NCI-H446 (cell line): ENCODE data around the gene DDX5.
"Not testable (repeated sequence)": the region's sequence is repeated elsewhere in the genome, so short reads cannot be mapped to it uniquely, and the experiment has no call there.

Experiments
- DNase-seq, 2 experiments: peaks; one replicate each; lab custom pipeline; 2025; lab: John Stamatoyannopoulos, UW

The DDX5 gene

DNA sequence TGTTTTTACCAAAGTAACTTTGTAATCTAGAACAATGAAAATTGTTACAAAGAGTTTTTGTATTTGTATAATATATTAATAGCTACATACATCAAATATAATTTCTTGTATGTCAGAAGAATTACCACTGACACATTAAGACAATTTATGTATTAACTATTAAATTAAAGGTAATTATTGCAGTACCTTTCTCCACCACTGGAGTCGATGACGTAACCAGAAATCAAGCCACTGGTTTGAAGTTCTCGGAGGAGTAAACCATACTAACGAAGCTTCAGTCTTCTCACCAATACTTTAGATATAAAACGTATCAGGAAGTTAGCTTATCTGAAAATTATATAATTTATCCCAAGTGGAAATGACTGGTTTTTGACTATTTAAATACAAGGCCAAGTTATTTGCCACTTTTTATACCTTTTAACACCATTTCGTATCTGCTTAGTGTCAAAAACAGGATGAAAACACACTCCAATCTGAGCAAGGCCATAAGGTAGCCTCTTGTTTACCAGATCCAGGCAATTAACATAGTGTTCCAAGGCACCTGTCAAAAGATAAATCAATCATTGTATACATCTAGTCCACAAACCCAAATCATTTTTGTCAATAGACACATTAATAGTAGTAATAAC lies 13.5 kb downstream of the DDX5 start:
- DNase-seq = peak in 1 of 2 experiments; percentile 29

DNA sequence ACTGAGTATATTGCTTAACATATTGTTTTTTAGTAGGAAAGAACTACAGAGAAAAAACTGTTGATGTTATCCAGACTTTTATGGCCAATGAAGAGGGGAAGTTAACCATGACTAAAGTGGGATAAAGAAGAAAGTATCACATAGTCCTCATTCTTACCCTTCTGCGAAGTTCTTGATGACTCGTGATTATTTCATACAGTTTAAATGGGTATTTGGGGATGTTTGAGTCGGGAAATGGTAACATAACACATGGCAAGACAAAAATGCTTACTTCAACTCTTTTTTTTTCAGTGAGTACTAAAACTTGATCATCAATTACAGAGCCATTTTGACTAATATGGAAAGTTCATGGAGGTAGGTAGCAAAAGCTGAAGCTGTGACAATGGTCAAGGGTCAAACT lies 14.1 kb downstream of the DDX5 start:
- no peak for DNase-seq

DNA sequence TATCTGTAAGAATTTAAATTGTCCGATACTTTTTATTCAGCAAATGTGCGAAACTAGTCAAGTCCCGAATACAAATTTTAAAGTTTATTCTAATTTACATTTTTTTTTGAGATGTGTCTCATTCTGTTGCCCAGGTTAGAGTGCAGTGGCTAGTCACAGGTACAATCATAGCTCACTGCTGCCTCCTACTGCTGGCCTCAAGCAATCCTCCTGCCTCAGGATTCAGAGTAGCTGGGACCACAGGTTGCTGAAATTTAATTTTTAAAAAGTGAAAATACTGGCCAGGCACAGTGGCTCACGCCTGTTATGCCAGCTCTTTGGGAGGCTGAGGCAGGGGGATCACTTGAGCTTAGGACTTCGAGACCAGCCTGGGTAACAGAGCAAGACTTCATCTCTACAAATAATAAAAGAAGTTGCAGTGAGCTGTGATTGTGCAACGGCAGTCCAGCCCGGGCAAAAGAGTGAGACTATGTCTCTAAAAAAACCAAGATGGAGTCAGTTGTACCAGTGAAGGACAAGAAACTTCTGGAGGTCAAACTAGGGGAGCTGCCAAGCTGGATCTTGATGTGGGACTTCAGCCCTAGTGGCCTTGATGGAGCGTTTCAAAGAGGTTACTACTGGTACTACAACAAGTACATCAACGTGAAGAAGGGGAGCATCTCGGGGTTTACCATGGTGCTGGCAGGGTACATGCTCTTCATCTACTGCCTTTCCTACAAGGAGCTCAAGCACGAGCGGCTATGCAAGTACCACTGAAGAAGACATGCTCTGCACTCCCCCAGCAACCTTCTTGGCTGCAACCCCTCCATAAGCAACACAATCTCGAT lies 14.8 kb downstream of the DDX5 start:
- DNase-seq = no peak

DNA sequence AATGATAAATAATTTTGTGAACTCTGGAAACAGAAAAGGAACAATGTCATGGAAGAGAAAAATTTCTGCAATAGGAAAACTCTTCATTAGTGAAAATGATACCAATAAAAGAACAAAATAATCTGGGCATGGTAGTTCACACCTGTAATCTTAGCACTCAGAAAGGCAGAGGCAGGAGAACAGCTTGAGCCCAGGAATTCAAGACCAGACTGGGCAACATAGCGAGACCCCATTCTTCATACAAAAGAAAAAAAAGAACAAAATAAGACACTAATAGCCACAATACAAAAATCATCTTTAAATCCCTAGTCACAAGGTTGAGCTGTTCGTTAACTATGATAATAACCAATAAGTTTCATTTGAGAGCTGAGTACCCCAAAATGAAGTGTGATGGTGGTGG lies 17.8 kb downstream of the DDX5 start:
- no peak for DNase-seq

DNA sequence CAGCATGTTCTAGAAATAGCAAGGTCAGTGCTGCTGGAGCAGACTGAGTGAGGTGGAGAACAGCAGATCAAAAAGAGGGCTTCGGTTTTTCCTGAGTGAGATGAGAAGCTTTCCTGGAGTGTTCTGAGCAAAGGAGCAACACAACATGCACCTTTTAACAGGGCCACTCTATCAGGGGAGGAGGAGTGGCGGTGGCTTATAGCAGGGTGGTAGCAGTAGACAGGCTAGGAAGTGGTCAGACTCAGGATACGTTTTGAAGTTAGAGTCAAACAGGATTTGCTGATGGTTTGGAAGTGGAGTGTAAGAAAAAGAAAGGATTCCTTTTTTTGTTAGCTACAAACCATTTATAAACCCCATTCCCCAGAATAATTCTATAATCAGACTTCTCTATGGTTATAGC lies 21.7 kb downstream of the DDX5 start:
- DNase-seq = no peak

DNA sequence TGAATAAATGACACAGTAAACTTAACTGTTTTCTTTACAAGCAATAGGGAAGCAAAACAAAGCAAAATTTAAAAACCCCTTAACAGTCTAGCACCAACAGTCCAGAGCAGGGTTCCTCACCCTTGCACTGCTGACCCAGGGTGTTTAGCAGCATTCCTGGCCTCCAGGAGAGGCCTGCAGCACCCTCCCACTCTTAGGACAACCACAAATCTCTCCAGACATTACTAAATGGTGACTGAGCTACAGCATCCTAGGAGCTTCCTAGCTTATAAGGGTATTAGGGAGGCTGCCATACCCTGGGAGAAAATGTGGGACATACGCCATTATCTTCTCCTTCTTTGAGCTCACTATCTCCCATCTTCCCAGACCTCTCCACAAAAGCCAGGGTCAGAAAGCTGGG lies 25.1 kb downstream of the DDX5 start:
- DNase-seq = no peak

DNA sequence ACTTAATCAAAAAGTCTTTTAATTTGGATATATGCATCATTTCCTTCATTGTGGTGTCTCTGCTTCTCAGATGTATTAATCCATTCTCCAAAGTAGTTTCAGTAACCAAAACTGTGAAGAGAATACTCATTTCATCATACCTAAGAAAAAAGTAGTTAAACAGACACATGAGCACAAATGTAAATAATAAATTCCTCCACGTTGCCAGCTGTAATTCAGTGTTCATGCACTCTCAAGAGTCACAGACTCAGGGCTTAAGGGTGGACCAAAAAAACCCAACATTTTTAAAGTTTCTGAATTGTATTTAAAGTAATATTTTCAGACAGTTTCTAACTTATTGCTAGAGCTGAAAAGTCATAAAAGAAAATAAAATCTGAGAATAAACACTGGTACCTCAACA lies 28.2 kb downstream of the DDX5 start:
- DNase-seq = no peak

DNA sequence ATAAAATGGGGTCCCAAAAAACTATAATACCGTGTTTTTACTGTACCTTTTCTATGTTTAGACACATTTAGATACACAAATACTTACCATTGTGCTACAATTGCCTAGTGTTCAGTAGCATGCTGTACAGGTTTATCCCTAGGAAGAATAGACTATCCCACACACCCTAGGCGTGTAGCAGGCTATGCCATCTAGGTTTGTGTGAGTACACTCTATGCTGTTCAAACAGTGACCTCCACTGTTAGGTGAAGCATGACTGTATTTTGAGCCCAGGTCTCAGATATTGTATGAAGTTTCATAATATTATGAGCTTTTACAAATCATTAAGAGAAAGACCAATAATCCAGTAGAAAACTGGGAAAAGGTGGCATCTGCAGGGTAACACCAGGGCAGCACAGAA lies 33.5 kb downstream of the DDX5 start:
- no peak for DNase-seq

DNA sequence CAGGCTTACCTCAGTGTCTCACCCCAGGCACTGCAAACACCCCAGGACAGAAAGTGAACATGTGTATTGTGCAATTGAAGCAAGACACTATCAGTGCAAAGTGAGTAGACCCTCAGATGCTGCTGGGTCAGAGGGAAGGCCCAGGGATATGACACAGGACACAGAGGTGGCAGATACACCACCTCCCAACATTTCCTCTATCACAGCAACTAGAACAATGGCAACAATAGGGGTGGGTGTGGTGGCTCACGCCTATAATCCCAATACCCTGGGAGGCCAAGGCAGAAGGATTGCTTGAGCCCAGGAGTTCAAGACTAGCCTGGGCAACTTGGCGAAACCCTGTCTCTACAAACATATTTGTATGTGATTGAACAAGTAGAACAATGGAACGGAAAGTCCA lies 34.6 kb downstream of the DDX5 start:
- DNase-seq = no peak

DNA sequence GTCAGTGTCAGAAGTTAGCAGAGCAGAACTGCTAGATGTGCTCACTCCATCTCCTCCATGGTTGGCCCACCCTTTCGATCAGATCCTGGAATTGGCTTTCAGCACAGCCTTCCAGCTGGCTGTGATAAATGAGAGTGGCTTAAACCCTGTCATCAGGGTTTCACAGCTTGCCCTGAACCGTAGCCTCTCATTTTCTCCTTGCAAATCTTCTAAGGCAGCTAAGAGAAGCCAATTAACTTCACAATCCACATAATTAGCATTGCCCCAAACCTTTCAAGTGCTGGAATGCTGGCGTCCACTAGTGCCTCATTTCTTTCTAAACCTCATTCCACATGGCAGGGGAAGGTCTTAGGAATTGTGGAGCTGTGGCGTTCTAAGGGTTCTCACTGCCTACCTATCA lies 35.5 kb downstream of the DDX5 start:
- no peak for DNase-seq

DNA sequence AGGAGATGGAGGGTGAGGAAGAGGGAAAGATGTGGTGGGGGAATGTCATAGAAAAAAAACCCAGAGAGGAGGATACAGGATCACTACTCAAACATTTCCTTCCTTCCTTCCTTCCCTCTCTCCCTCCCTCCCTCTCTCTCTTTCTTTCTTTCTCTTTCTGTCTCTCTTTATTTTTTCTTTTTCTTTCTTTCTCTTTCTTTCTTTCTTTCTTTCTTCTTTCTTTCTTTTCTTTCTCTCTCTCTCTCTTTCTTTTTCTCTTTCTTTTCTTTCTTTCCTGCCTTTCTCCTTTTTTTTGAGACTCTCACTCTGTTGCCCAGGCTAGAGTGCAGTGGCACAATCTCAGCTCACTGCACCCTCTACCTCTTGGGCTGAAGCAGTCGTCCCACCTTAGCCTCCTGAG lies 39.3 kb downstream of the DDX5 start:
- not testable (repeated sequence) for DNase-seq

DNA sequence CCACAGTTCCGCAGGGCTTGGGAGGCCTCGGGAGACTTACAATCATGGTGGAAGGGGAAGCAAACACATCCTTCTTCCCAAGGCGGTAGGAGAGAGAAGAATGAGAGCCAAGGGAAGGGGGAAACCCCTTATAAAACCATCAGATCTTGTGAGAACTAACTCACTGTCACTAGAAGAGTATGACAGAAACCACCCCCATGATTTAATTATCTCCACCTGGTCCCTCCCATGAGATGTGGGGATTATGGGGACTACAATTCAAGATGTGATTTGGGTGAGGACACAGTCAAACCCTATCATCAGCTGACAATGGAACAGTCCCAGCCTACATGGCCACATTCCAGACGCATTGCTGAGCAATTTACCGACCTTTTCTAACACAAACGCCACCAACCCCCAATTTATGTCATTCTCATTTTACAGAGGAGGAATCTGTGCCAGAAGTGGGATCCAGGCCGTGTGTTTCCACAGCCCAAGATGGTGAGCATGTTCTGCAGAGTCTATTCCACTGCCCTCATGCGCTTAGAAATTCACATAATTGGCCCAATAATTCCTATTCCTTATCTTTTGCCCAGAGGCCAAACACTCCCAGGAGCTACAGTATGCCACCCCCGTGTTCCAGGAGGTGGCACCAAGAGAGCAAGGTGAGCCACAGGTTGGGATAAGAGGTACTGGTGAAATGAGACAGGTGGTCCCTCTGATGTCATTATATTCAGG lies 39.9 kb downstream of the DDX5 start:
- DNase-seq = no peak

DNA sequence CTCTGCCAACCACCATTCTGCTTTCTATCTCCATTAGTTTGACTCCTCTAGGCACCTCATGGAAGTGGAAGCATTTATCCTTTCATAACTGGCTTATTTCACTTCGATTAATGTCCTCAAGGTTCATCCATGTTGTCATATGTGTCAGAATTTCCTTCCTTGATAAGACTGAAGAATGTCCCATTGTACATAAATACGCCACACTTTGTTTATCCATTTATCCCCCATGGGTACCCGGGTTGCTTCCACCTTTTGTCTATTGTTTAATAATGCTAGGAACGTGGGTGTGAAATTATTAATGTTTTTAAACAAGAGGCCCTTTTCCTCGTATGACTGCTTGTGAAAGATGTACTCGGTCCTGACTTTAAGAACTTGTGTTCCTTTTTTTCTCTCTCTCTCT lies 44.3 kb downstream of the DDX5 start:
- no peak for DNase-seq

DNA sequence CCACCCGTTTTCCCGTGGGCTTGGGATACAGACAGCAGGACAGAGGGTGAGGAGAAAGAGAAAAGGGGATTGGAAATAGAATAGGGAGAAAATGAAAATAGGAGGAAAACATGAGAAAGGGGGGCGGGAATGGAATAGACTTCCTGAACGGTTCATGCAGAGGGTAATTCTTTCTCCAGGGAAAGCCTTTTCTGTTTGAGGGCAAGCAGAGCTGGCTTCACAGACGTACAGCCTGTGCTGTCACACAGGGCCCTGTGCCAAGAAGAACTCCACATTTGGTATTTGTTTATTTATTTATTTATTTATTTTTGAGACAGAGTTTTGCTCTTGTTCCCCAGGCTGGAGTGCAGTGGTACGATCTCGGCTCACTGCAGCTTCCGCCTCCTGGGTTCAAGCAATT lies 45.1 kb downstream of the DDX5 start:
- DNase-seq = no peak

DNA sequence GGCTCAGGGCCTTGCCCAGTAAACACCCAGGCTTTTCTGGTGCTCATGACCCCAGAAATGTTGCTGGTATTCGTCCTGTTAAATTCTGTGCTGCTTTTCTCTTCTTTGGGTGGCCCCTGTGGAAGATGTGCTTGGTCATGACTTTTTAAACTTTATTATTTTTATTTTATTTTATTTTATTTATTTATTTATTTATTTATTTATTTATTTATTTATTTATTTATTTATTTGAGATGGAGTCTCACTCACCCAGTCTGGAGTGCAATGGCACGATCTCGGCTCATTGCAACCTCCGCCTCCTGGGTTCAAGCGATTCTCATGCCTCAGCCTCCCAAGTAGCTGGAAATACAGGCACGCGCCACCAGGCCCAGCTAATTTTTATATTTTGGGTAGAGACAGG lies 46.3 kb downstream of the DDX5 start:
- not testable (repeated sequence) for DNase-seq

DNA sequence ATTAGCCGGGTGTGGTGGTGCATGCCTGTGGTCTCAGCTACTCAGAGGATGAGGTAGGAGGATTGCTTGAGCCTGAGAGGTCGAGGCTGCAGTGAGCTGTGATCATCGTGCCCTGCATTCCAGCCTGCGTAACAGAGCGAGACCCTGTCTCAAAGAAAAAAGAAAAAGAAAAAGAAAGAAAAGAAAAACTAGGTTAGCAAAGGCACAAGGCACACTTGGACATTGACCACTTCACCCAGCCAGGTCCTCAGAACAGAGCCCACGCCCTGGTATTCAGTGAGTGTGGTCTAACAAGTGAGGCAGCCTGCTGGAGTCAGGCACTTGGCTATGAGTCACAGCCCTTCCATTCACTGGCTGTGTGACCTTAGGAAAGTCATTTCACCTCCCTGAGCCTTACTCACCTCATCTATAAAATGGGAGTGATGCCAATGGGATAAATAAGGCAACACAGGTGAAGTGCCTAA lies 46.8 kb downstream of the DDX5 start:
- DNase-seq = no peak

DNA sequence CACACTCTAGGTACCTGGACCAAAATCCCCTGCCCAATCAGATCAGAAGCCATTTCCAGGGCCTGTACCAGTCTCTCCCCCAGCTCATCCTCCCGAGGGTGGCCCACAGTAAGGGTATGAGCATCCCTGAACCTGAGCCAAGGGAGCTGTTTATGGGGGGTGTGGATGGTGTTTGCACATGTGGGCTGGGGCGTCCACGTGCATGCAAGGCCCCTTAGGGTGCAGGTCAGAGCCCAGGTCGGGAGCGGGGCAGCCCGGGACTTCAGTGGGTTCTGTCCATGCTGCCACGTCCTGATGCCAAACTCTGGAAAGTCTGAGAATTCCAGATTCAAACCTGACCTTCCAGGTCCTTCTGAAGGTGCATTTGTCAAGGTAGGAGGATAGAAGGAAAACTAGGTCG lies 47.3 kb downstream of the DDX5 start:
- no peak for DNase-seq

DNA sequence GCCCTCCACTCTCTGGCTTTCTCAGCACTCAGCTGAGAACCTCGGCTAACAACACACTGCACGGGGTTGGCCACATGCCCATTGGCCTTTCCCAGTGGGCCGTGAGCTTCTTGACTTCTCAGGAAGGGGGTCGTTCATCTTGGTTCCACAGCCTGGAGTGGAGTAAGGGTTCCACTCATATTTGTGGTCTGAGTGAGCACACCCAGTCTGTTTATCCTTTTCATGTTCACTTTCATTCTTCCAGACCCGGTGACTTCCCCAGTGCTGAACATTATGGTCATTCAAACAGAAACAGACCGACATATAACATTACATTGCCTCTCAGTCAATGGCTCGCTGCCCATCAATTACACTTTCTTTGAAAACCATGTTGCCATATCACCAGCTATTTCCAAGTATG lies 48.9 kb downstream of the DDX5 start:
- no peak for DNase-seq

DNA sequence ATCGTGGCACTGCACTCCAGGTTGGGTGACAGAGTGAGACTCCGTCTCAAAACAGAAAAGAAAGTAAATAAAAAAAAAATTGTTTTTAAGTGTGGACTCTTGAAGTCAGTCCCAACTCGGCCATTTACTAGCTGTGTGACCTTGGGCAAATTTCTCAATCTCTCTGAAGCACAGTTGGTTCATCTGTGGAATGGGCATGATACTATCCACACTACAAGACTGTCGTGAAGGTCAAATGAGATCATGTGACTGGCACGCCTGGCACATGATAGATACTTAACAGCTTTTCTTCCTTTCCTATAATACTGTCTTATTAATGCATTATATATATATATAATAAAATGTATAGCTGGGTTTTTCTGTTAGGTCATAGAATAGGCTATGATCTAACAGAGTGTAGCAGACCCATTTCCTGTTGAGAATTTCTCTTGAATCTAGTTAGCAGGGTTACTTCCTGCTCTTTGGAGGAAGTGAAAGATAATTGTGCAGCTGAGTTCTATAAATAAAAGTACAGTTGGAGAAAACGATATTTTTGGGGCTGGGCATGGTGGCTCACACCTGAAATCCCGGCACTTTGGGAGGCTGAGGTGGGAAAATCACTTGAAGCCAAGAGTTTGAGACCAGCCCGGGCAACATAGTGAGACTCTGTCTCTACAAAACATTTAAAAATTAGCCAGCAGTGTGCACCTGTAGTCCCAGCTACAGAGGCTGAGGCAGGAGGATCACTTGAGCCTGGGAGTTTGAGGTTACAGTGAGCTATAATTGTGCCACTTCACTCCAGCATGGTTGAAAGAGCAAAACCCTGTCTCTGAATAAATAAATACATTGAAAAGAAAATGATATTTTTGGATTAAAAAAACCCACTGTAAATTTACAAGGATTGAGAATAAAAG lies 49.9 kb downstream of the DDX5 start:
- DNase-seq = no peak

DNA sequence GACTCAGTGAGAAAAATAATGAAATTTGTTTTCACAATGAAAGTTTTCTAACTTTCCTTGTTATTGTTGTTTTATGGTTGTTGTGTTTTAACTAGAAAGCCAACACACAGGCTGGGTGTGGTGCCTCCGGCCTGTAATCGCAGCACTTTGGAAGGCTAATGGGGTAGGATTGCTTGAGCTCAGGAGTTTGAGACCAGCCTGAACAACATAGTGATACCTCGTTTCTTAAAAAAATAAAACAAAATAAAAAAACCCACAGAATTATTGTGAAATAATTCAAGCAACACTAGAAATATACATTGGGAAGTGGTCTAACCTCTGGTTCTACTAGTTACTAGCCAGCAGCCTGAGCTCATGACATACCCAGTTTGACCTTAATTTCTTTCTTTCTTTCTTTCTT lies 56.5 kb downstream of the DDX5 start:
- no peak for DNase-seq

DNA sequence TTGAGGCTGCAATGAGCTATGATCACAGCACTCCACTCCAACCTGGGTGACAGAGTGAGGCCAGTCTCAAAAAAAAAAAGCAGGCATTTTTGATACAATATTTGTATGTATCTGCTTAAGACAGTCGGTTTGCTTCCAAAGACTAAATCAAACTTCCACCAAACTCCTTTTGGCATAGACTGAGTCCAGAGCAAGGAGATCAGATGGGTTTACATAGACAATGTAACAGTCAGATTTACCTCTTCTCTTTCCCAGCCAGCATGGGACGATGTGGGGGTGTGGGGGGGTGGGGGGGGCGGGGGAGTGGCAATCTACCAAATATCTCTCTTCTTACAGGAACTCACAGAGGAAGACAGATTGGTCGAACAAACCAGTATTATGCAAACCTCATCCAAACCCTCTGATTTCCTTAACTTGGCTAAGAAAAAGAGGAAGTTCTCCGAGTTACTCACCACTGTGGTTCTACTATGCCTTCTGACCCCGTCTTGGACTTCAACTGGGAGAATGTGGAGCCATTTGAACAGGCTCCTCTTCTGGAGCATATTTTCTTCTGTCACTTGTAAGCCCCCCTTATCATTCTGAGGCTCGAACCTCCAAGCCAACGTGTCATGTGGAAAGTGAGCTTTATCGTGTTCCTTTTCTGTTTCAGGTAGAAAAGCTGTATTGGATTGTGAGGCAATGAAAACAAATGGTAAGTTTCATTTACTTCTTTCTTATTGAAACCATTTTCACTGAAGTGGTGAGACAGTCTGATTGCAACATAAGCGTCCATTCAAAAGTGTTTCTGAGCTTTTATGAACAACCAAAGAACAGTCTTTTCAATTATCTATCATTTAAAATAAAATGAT lies 57.2 kb downstream of the DDX5 start, which contains the start of gene MILR1:
Gene MILR1, plus strand, starts transcription at position 451 of the 848 bp plus-strand sequence. Its CDS starts 54 bp downstream, at position 505.
- no peak for DNase-seq
